Prostate gland (tissue), 2 donors: Measurements from ENCODE around the gene METTL17. TPM values are rescaled to one million over a fixed set of nuclear protein-coding genes. Genes with fewer than 3 reads are reported as not detected.
"Not testable (repeated sequence)": the region's sequence is repeated elsewhere in the genome, so short reads cannot be mapped to it uniquely, and the experiment has no call there.

Experiments used
- DNase-seq: peaks from one replicate; pipeline ENCODE4 v3.0.0-alpha.2; 2019; ENCODE audit warnings: low spot score
- H3K27ac ChIP-seq, 2 donors: fragments of 200-600 bp; sonication (generic); 2 replicates each; pipeline ENCODE4 v1.5.1; 2017 to 2019
- H3K27me3 ChIP-seq: fragments of 200-600 bp; sonication (generic); replicated peaks from 2 replicates; pipeline ENCODE4 v1.5.1; 2019; ENCODE audit not compliant: insufficient read depth
- H3K36me3 ChIP-seq, 2 donors: fragments of 200-600 bp; sonication (generic); 1 replicate in 1 of 2; 2 replicates in 1 of 2; pipeline versions ENCODE4 v1.5.1 to v1.8.1; 2017 to 2019
- H3K4me1 ChIP-seq: fragments of 200-600 bp; sonication (generic); replicated peaks from 2 replicates; pipeline ENCODE4 v1.5.1; 2019
- H3K4me3 ChIP-seq, 2 donors: fragments of 200-600 bp; sonication (generic); 2 replicates each; pipeline ENCODE4 v1.5.1; 2017 to 2019
- H3K9me3 ChIP-seq: fragments of 200-600 bp; sonication (generic); 2 replicates; pipeline ENCODE4 v1.5.1; 2017
- CTCF ChIP-seq, 4 experiments: fragments of 200-600 bp in 2 of 4; fragments of 450-650 bp in 2 of 4; sonication (generic) in 2 of 4; IDR thresholded peaks; 1 replicate in 3 of 4; 2 replicates in 1 of 4; pipeline ENCODE4 v1.5.1; 2016 to 2019; ENCODE audit warnings: antibody characterized with exemption in 4 of 4, mild to moderate bottlenecking in 2 of 4, moderate library complexity in 2 of 4
- POLR2A ChIP-seq: fragments of 450-650 bp; IDR thresholded peaks from one replicate; pipeline ENCODE4 v1.6.1; 2016; ENCODE audit warnings: antibody characterized with exemption, mild to moderate bottlenecking
- POLR2AphosphoS5 ChIP-seq: sonication (generic); formaldehyde crosslinking; IDR thresholded peaks from one replicate; pipeline ENCODE4 v1.6.1; 2017; ENCODE audit warnings: antibody characterized with exemption
- WGBS: methylation state at CpG from one replicate; pipeline ENCODE4 v1.1.5; 2018; 5-methylcytosine and 5-hydroxymethylcytosine counted together
- intact Hi-C: fragments of 100-400 bp; cut with DNase I; formaldehyde crosslinking; loops from one replicate; pipeline ENCODE4 v1.14.2; 2022
- total RNA-seq, 2 donors: library from RNA; depleted of rRNA; stranded (reverse); fragments of >200 nt; gene quantifications; one replicate each; pipeline ENCODE4 v1.1.0, GENCODE V29; 2016

Gene METTL17
- 10 to 100 TPM; 60.3 to 74.5 TPM for total RNA-seq

- H3K4me1 ChIP-seq: peaks cover 12% of the 10 kb centered on the region
- H3K27me3 ChIP-seq: no peaks in the 10 kb centered on the region
- 0% methylated on average over 41 of the region's 42 CpGs for WGBS
- DNase-seq: peak; percentile 93
- H3K4me3 ChIP-seq: peak within 1 kb of the TSS; percentile 52 to 67
- H3K27ac ChIP-seq: peak within 1 kb of the TSS; percentile 73 to 77
- TF ChIP-seq POLR2A (peak; percentile 62), POLR2AphosphoS5 (peak; percentile 88), CTCF (IDR thresholded peaks at IDR 0.05) (peak in 1 of 4 experiments; percentile 29)
- intact Hi-C loops: no loop called here
- H3K9me3 ChIP-seq: no peaks in the 10 kb centered on the region
- H3K36me3 ChIP-seq: peaks cover 0 to 5% of the 10 kb centered on the region in 2 donors
Measured at GRCh38 chr14:20989787-20990600, at the start of gene METTL17. TSS of gene METTL17 (plus strand) at chr14:20989980. CDS start at chr14:20990003, 23 bp downstream.

GRCh38 chr14:20945146-20945545 is 44.6 kb upstream of the METTL17 start:
- intact Hi-C loops, H3K4me3 ChIP-seq, DNase-seq, H3K27me3 ChIP-seq, H3K36me3 ChIP-seq, H3K4me1 ChIP-seq, H3K9me3 ChIP-seq, H3K27ac ChIP-seq: not testable (repeated sequence)
- WGBS: 81% methylated on average over 6 of the region's 6 CpGs

GRCh38 chr14:20946707-20947106 is 43.1 kb upstream of the METTL17 start:
- 92% methylated on average over 5 of the region's 9 CpGs for WGBS
- intact Hi-C loops, H3K36me3 ChIP-seq, H3K27ac ChIP-seq, H3K9me3 ChIP-seq, H3K27me3 ChIP-seq, DNase-seq, H3K4me1 ChIP-seq, H3K4me3 ChIP-seq: not testable (repeated sequence)

- H3K4me3 ChIP-seq, DNase-seq, H3K27me3 ChIP-seq, H3K4me1 ChIP-seq, intact Hi-C loops, H3K36me3 ChIP-seq, H3K9me3 ChIP-seq, H3K27ac ChIP-seq: not testable (repeated sequence)
- WGBS: 60% methylated on average over 4 of the region's 4 CpGs
Measured at GRCh38 chr14:20954736-20955537, 34.8 kb upstream of the METTL17 start, which contains the start of gene RNASE2. TSS of gene RNASE2 (plus strand) at chr14:20955487. CDS start at chr14:20955772, 285 bp downstream.

- H3K27me3 ChIP-seq, DNase-seq, H3K9me3 ChIP-seq, intact Hi-C loops, H3K4me1 ChIP-seq, H3K27ac ChIP-seq, H3K4me3 ChIP-seq, H3K36me3 ChIP-seq: not testable (repeated sequence)
- WGBS: 61% methylated on average over 5 of the region's 5 CpGs
Measured at GRCh38 chr14:20955538-20955873, 34.3 kb upstream of the METTL17 start.

- WGBS: 80% methylated on average over 11 of the region's 11 CpGs
Measured at GRCh38 chr14:20956376-20956976, 33.3 kb upstream of the METTL17 start.

GRCh38 chr14:20958946-20959345 is 30.8 kb upstream of the METTL17 start:
- DNase-seq, intact Hi-C loops, H3K27me3 ChIP-seq, H3K9me3 ChIP-seq, H3K4me1 ChIP-seq, H3K27ac ChIP-seq, H3K36me3 ChIP-seq, H3K4me3 ChIP-seq: not testable (repeated sequence)

More at GRCh38 chr14:20956376-20956976, 33.3 kb upstream of the METTL17 start:
- TF ChIP-seq POLR2AphosphoS5: no peak
- TF ChIP-seq POLR2A: no peak
- no peak for TF ChIP-seq CTCF (IDR thresholded peaks at IDR 0.05)
- Histone ChIP-seq H3K4me3 (no peak overlapping the region), H3K4me1 (no peaks in the 10 kb centered on the region), H3K27ac (no peak overlapping the region), H3K36me3 (no peaks in the 10 kb centered on the region), H3K9me3 (no peaks in the 10 kb centered on the region), H3K27me3 (no peaks in the 10 kb centered on the region)
- no peak for DNase-seq
- intact Hi-C loops: no loop called here
